Fibroblast of pulmonary artery (primary cell): ENCODE measurements around the gene BAK1.
A peak's percentile ranks its signal among the peaks of the same experiment; 100 is the strongest.

Source experiments
- DNase-seq: peaks from one replicate; pipeline ENCODE4 v3.0.0-alpha.2; 2010; ENCODE audit warnings: low read depth
- H3K4me3 ChIP-seq: replicated peaks from 2 replicates; pipeline ENCODE4 v1.5.1; 2011; ENCODE audit warnings: low read depth, mild to moderate bottlenecking, control low read depth, low read length, moderate library complexity
- TF ChIP-seq, protein P1 (sequence below): IDR thresholded peaks from 2 replicates; pipeline ENCODE4 v1.5.1; 2011; ENCODE audit warnings: mild to moderate bottlenecking, control low read depth, low read length, inconsistent platforms; ENCODE audit errors: missing control alignments

The BAK1 gene

DNA sequence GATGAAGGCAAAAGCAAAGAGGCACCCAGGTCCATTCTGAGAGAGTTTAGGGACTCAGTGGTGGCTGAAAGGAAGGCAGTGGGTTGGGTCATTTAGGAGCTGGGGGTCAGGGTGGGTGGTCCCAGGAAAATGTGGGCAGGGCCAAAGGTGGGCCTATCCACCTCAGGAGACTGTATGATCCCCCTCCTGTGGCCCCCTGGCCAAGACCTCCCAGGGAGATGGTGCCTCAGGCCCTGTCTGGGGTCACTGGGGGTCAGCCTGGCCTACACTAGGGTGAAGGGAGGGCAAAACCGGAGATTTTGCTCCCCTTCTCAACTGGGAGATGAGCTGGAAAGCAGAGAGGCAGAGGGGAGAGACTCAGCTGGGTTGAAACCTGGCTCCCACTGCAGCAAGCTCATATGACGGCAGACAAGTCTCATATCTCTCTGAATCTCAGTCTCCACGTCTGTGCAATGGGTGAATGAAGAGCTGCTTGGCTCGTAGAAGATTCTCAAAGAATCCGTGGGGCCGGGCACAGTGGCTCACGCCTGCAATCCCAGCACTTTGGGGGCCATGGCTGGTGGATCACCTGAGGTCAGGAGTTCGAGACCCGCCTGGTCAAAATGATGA lies 11.5 kb upstream of the BAK1 start:
- DNase-seq: no peak
- TF ChIP-seq, protein P1, sequence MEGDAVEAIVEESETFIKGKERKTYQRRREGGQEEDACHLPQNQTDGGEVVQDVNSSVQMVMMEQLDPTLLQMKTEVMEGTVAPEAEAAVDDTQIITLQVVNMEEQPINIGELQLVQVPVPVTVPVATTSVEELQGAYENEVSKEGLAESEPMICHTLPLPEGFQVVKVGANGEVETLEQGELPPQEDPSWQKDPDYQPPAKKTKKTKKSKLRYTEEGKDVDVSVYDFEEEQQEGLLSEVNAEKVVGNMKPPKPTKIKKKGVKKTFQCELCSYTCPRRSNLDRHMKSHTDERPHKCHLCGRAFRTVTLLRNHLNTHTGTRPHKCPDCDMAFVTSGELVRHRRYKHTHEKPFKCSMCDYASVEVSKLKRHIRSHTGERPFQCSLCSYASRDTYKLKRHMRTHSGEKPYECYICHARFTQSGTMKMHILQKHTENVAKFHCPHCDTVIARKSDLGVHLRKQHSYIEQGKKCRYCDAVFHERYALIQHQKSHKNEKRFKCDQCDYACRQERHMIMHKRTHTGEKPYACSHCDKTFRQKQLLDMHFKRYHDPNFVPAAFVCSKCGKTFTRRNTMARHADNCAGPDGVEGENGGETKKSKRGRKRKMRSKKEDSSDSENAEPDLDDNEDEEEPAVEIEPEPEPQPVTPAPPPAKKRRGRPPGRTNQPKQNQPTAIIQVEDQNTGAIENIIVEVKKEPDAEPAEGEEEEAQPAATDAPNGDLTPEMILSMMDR: no peak
- H3K4me3 ChIP-seq: no peak overlapping the region

DNA sequence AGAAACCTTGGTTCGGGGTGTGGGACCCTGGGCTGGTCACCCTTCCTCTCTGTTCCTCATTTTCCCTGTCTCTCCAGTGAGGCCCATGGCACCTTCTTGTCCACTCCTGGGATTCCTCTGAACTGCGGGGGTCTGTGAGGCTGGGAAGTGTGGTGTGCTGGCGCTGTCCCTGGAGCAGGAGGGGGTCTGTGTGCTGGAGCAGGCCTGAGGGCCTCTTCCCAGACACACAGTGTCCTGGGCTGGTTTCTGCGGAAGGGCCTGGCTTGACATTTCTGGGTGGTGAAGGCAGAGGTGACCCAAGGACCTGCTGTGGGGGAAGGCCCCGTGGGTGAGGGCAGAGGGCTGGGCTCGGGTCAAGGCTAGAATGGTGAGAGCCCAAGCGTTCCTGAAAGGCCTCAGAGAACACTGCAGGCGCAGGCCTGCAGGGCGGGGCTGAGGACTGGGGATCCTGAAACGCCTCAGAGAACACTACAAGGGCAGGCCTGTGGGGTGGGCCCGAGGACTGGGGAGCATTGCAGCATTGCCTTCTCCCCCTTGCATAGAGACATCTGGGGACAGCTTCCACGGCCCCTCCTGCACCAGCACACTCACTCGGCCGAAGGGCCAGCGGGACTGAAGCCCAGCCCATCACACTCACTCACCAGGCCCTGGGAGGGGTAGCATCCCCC lies 10.6 kb upstream of the BAK1 start:
- TF ChIP-seq, protein P1: no peak
- DNase-seq: no peak
- H3K4me3 ChIP-seq: no peak overlapping the region

DNA sequence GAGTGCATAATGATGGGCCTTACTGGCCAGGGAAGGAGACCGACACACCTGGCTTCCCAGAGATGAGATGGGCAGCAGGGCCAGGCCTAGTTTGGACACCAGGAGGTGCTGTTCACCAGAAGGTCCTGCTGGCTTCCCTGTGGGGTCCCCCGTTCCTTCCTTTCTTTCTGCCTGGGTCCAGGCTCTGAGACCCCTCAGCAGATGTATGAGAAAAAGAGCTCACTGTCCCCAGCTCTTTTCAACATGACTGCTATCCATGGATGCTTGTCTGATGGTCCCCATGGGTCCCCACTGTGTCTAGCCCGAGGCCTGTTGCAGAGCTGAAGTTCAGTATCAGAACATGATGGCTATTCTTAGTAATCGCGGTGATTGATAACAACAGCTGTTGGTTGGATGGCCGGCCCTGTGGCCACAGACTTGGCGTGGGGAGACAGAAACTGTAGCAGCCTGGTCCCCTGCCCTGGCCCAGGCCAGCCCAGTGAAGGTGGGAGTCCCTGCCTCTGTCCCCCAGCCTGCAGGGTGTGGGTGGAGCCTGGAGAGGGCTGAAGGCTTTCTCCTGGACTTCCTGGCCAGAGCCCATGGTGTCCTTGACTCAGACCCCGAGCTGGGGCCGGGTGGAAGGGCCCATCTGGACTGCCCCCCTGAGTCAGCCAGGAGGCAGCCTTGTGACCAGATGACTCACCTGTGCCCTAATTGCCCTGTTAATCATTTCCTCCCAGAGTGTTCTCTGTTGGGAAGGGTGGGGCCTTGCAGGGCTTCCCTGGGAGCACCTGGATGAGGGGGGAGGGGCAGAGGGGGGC lies 9.9 kb upstream of the BAK1 start:
- DNase-seq: peak; percentile 70
- TF ChIP-seq, protein P1: peak; percentile 99
- no peak overlapping the region for H3K4me3 ChIP-seq

DNA sequence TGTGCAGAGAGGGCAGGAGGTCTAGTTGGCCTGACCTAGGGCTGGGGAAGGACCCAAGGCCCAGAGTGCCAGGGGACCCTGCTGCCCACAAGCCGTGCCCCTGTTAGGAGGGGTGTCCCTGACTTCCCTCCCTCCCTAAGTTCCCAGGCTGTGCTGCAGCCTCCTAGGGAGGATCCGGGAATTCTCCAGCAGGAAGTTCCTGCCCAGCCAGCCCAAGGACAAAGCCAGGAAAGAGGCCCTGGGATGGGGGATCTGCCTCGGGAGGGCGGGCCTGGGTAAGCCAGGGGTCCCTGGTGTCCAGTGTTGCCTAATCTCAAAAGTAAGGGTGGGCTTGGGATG lies 9.3 kb upstream of the BAK1 start:
- DNase-seq: no peak
- TF ChIP-seq, protein P1: no peak
- H3K4me3 ChIP-seq: no peak overlapping the region

DNA sequence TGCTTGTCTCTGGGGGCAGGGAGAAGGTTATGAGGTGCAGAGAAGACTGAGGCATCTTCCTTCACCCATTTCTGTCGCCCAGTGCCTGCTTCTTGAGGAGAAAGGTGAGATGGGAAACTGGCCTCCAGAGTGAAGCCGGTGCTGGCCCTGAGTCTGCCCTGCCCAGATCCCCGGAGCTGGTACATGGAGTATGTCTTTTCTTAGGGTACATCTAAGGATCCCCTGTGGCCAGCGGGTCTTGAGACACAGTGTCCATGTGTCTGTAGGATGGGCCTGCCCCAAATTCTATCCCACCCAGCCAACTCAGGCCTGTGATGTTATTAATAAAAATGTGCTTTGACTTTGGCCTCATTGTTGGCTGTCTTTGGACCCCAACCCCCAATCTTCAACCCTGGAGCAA lies 8.8 kb upstream of the BAK1 start:
- TF ChIP-seq, protein P1: no peak
- DNase-seq: no peak
- H3K4me3 ChIP-seq: no peak overlapping the region

DNA sequence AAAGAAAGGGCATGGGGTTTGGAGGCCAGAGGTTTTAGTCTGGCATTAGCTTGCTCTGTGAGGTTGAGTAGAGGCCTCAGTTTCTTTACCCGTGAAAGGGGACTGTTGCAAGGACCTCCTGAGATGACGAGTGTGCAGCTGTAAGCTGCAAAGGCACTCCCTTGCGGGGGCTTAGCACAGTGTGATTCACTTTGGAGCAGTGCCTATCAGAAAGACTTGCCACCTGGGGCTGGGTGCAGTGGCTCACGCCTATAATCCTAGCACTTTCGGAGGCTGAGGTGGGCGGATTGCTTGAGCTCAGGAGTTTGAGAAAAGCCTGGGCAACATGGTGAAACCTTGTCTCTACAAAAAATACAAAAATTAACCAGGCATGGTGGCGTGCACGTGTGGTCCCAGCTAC lies 7.5 kb upstream of the BAK1 start:
- TF ChIP-seq, protein P1: no peak
- no peak overlapping the region for H3K4me3 ChIP-seq
- no peak for DNase-seq
